Stimulated activated CD4-positive, alpha-beta T cell treated with anti-CD3 and anti-CD28 coated beads, Interleukin-12 subunit alpha, Interleukin-12 subunit beta, amount 100 ng/mL, for 24 hours (primary cell): Measurements from ENCODE around the gene ENPP7.

Source experiments
- DNase-seq, 2 experiments: peaks; one replicate each; pipeline ENCODE4 v3.0.0-alpha.2; 2020; ENCODE audit warnings: low read depth in 2 of 2

Gene ENPP7, protein sequence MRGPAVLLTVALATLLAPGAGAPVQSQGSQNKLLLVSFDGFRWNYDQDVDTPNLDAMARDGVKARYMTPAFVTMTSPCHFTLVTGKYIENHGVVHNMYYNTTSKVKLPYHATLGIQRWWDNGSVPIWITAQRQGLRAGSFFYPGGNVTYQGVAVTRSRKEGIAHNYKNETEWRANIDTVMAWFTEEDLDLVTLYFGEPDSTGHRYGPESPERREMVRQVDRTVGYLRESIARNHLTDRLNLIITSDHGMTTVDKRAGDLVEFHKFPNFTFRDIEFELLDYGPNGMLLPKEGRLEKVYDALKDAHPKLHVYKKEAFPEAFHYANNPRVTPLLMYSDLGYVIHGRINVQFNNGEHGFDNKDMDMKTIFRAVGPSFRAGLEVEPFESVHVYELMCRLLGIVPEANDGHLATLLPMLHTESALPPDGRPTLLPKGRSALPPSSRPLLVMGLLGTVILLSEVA

DNA sequence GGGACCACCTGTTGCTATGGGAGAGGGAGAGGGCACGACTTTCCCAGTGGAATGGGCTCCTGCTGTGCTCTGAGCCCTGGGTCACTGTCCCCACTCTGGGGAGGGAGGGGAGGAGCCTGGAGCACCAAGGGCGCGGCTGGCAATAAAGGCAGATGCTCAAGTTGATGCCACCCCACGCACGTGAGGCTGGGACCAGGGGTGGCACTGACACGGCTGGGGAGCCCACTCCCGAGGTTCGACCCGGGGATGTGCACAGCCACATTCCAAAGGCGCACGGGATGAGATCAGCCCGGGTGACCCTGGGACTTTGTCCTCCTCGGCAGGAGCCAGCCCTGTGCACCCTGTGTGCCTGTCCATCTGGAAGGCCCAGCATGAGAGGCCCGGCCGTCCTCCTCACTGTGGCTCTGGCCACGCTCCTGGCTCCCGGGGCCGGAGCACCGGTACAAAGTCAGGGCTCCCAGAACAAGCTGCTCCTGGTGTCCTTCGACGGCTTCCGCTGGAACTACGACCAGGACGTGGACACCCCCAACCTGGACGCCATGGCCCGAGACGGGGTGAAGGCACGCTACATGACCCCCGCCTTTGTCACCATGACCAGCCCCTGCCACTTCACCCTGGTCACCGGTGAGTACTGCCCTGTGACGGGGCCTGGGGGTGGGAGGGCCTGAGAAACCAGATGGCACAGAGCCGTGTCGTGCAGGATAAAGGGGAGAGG, at the start of gene ENPP7:
Gene ENPP7, plus strand, starts transcription at position 175 of the 715 bp plus-strand sequence. Its CDS starts 197 bp downstream, at position 372.
- DNase-seq: no peak

DNA sequence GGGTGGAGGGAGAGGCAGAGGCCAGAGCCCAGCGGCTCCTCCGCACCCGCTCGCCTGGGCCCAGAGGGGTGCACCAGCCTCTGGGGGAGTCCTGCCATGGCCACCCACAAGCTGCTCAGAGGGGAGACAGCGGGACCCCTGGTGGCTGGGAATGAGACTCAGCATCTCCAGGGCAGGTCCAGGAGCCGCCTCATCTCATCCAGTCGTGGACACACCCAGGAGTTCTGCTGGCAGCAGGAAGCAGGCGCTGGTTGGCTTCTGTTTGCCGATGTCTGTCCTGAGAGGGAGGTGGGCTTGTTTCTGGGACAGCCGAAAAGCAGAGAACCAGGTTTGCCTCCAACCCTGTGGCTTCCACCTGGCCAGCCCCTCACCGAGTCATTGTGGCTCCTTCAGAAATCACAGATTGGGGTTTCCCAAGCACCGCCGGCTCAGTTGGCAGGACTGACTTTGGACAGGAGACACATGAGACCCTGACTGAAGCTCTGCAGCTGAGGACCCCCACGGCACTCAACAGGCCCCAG, 49.6 kb upstream of the ENPP7 start:
- no peak for DNase-seq

DNA sequence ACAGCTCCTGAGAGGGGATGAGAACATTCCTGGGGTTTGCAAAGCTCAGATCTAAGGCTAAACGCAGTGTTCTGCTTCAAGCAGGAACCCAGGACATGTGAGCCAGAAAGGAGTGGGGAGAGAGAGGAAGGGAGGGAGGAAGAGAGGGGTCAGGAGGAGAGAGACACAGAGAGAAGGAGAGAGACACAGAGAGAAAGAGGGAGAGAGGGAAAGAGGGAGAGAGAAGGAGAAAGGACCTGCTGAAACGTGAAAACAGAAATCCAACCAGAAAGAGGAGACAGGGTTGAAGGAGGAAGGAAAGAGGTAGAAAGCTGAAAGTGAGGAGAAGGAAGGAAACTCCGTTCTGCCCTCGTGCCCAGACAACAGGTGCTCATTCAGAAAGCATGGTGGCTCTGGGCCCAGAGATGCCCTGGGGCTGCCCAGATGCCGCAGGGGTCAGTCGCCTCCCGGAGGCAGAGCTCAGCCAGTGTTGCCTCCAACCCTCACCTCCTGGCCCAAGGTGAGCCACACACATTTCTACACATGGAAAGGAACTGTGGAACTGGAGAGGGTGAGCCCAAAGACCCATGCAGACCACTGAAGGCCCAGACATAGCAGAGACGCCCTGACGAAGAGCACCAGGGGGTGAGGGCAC, 49.0 kb upstream of the ENPP7 start:
- DNase-seq: no peak

GRCh38 chr17:79683365-79683764, 47.4 kb upstream of the ENPP7 start:
- DNase-seq: no peak

GRCh38 chr17:79684132-79684985, 46.4 kb upstream of the ENPP7 start:
- DNase-seq: no peak

- DNase-seq: no peak
These were observed 45.6 kb upstream of the ENPP7 start for GRCh38 chr17:79685121-79685520.

DNA sequence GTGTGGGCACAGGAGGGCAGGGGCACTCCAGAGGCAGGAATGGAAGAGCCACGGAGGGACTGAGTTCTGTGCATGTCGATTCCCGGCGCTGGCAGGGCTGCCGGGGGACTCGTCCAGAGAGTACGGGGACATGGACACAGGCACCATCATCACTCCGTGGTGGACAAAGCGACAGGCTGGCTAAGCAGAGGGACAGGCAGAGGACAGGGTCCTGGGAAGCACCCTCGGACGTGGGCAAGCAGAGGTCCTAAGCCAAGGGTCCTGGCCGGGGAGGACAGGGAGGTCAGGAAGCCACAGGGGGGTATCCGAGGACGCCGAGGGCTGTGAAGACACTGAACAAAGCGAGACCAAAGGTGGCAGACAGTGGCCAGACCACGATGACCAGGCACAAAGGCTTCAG, 44.3 kb upstream of the ENPP7 start:
- DNase-seq: no peak

DNA sequence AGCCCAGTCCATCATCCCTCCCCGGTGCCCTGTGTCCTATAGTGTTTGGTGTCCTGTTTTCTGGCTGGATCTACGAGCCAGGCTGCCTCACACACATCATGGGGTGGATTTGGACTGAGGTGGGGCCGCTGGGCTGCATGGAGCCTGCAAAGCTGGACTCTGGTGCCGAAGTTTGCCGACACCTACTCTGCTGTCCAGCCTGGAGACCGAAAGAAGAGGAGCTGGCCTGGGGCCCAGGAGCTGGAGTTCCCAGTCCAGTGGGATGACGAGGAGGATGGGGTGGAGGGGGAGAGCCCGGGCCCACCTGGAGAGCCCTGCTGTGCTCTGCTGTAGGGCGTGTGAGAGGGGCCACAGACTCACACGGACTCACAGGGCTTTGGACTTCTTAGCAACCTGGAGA, 40.3 kb upstream of the ENPP7 start:
- no peak for DNase-seq

DNA sequence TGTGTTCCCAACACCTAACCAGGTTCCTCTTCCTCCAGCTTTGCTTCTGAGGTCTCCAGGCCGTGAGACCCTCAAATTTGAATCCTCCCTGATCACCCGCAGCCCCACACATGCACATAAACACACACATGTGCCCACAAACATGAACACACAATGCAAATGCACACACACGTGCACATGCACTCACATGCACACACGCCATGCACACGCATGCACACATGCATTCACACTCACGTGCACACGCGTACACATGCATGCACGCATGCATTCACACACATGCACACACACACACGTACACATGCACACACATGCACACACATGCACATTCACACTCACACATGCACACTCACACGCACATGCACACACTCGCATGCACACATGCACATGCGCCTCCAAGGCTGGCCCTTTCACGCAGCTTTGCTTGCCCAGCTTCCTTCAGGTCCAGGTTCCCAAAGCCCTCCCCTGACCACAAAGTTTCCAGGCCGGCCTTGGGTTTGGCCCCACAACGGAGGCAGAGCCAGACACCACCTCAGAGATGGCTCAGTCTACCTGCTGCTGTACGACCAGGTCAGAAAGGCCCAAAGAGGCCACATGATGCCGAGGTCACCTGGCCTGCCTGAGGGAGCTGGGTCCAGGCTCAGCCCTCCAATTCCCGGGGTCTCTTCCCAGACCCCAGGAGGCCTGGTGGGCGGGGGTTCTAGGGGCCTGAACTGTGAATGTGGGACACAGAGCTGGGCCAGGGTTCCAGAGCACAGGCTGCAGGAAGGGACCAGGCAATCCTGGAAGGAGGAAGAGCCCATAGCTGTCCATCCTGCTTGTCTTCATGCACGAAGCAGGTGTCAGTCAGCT, 39.5 kb upstream of the ENPP7 start:
- no peak for DNase-seq

- DNase-seq: no peak
These were observed 38.8 kb upstream of the ENPP7 start for GRCh38 chr17:79691931-79692330.

- DNase-seq: no peak
These were observed 37.3 kb upstream of the ENPP7 start for GRCh38 chr17:79693419-79693818.

DNA sequence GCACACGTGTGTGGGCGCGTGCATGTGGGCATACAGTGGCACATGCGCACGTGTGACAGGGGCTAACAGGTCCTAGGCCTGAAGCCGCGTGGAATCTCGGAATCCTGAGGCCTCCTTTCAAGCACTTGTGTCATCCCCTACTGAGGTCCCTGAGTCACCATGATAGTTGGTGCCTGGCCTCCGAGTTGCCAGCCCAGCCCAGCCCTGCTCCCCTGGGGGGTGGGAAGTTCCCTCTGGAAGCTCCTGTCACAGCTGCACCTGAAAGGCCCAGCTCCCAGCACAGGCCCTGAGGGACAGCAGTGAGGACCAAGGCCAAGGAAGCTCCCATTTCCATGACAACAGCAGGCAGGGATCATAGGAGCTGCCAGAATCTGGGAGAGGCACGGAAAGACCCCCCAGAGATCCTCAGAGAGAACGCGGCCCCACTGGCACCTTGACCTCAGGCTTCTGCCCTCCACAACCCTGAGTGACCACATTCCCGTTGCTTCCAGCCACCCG, 35.4 kb upstream of the ENPP7 start:
- DNase-seq: no peak

DNA sequence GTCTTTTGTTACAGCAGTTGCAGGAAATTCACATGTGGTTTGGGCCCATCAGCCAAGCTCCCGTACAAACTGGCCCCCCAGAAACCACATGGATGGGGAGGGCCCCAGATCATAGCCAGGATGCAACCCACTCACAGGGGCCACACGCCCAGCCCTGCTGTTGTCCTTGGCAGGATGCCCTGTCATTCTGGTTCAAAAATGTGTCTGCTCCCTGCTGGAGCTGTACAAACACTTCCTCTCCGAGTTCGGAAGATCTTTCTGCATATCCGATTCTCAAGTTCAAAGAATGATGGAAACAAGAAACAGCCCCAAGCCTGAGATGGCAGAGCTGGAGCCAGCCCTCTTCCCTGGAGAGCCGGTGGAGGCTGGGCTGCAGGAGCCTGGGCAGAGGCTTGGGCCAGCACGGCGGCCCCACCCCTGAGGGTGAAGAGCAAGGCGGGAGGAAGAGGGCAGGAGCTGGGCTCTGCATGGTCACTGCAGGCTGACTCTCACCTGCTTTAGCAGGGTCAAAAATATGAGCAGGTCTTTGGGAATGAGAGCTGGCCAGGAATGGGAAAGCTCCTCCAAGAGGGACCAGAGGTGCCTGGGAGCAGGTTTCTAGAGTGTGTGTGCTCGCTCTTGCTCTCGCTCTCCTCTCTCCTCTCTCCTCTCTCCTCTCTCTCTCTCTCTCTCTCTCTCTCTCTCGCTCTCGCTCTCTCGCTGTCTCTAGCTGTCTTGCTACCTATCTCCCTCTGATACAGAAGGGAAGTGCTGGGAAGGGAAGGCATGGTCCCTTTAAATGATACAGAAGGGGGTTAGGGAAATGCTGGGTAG, 34.7 kb upstream of the ENPP7 start:
- DNase-seq: no peak

GRCh38 chr17:79696610-79696982, 34.1 kb upstream of the ENPP7 start:
- DNase-seq: no peak

DNA sequence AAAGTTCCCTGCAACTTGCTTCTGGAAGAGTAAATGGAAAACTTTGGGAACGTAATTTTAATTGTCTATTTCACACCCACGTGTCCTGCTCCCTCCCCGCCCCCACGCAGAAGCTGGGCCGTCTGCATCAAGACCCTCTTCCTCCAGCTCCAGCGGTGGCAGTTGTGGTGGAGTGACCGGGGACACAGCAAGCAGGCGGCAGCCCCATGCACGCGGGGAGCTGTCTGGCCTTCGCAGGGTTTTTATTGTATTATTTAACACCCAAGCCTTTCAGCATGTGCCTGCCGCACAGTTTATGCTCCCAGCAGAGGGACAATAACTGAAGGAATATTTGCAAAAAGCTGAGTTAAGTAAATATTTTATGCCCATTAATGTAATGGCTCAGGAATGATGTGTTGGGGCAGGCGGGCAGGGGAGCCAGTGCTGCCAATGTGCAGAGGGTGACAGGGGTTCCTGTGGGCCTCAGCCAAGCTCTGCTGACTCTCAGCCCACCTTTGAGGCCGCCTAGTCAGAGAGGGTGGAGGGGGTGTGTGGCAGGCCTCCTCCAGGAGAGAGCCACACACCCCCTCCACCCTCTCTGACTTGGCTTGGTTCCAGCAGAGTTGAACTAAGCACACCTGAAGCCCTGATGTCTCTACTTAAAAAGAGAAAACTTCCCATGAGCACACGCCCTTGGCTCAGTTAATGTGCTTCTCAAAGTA, 32.4 kb upstream of the ENPP7 start:
- DNase-seq: no peak

DNA sequence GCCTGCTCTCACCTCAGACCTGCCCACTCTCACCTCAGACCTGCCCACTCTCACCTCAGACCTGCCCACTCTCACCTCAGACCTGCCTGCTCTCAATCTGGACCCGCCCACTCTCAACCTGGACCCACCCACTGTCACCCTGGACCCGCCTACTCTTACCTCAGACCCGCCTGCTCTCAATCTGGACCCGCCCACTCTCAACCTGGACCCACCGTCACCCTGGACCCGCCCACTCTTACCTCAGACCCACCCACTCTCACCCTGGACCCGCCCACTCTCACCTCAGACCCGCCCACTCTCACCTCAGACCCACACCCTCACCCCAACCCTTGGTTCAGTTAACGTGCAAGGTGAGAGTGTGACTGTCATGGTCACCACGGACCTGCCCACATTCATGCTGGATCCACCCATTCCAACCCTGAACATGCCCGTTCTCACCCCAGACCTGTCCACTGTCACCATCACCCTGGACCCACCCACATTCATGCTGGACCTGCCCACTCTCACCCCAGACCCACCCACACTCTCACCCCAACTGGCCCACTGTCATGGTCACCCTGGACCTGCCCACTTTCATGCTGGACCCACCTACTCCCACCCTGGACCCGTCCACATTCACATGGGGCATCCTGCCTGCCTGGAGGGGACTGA, 31.2 kb upstream of the ENPP7 start:
- DNase-seq: no peak

DNA sequence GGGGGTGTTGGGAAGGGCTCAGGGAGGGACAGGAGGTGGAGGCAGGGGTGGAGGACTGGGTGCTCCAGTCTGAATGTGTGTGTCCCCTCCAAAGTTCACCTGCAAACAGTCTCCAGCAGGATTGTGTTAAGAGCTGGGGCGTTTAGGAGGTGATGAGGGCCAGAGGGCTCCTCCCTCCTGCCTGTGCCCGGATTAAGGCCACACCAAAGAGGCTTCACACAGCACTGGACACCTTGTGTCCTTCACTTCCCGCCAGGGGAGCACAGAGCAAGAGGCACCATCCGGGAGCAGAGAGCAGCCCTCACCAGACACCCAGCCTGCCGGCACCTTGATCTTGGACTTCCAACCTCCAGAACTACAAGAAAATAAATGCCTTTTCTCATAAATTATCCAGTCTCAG, 30.2 kb upstream of the ENPP7 start:
- no peak for DNase-seq

DNA sequence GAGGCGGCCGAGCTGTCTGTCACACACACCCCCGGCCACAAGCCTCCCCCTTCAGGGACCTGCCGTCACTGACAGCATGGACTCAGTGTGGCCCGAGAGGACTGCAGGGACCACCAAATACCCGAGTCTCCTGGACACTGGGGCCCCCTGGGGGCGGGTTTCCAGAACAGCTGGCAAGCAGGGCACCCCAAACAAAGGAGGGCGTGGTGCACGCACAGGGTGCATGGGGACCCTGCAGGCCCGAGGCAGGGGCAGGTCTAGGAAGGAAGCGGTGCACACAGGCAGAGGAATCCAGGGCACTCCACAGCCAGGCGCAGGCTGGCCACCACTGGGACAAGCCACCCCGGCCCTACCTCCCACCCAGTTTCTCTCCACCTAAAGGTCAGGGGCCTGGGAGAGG, 28.7 kb upstream of the ENPP7 start:
- DNase-seq: no peak
